Endothelial cell of umbilical vein (primary cell): ENCODE results near the gene TESK1. TPM values are rescaled to one million over a fixed set of nuclear protein-coding genes. Genes with fewer than 3 reads are reported as not detected.
A peak's percentile ranks its signal among the peaks of the same experiment; 100 is the strongest.

ENCODE experiments used
- BruUV-seq: library from RNA; stranded (reverse); fragments of 400-500 nt; replicated peaks from 2 replicates; lab custom pipeline; 2021; lab: Mats Ljungman, UMichigan
- CTCF ChIA-PET: fragments of 300-600, 350-600 bp; sonication (Branson Sonifier 250); formaldehyde crosslinking; loops from one replicate; lab custom pipeline; 2021; ENCODE audit warnings: antibody characterized with exemption, inconsistent platforms; lab: Charles Lee
- POLR2A ChIA-PET: fragments of 300-600, 350-600 bp; sonication (Branson Sonifier 250); formaldehyde crosslinking; loops from one replicate; lab custom pipeline; 2021; ENCODE audit warnings: antibody characterized with exemption, inconsistent platforms; lab: Charles Lee
- DNase-seq: peaks from one replicate; pipeline ENCODE4 v3.0.0-alpha.2; 2011; ENCODE audit warnings: low read depth, low spot score
- FAIRE-seq: peaks from 2 replicates; lab custom pipeline; 2011; peaks lifted over from hg19 to GRCh38; lab: Jason Lieb, UNC
- H2AFZ ChIP-seq: 2 replicates; pipeline ENCODE4 v1.6.0; 2012; ENCODE audit warnings: low read depth, low read length, control low read depth, inconsistent platforms
- H3K27ac ChIP-seq: 2 replicates; pipeline ENCODE4 v1.5.1; 2011; ENCODE audit warnings: low read depth, mild to moderate bottlenecking, control low read depth, low read length, moderate library complexity; ENCODE audit not compliant: insufficient read depth
- H3K27me3 ChIP-seq, 2 experiments: 2 replicates each; pipeline versions ENCODE4 v1.6.0 to v1.6.1; 2011; ENCODE audit warnings: low read length in 2 of 2, mixed read lengths in 1 of 2; ENCODE audit not compliant: control insufficient read depth in 2 of 2, insufficient read depth in 2 of 2
- H3K36me3 ChIP-seq, 2 experiments: 2 replicates in 1 of 2; 3 replicates in 1 of 2; pipeline ENCODE4 v1.5.1; 2011; ENCODE audit warnings: low read length in 2 of 2, mild to moderate bottlenecking in 1 of 2, moderate library complexity in 1 of 2; ENCODE audit not compliant: control insufficient read depth in 2 of 2, insufficient read depth in 2 of 2; ENCODE audit errors: extremely low read depth in 1 of 2
- H3K4me1 ChIP-seq: 3 replicates; pipeline ENCODE4 v1.5.1; 2011; ENCODE audit warnings: mild to moderate bottlenecking, low read length; ENCODE audit not compliant: control insufficient read depth, insufficient read depth; ENCODE audit errors: extremely low read depth
- H3K4me2 ChIP-seq: 2 replicates; pipeline ENCODE4 v1.6.1; 2011; ENCODE audit warnings: low read length, control low read depth, mixed read lengths; ENCODE audit not compliant: insufficient read depth
- H3K4me3 ChIP-seq, 3 experiments: fragments of 200-600 bp in 1 of 3; sonication (generic), shearing (Covaris generic) in 1 of 3; replicated peaks in 1 of 3; 2 replicates each; pipeline ENCODE4 v1.5.1; 2011 to 2016; ENCODE audit warnings: control low read depth in 3 of 3, low read length in 3 of 3, mild to moderate bottlenecking in 2 of 3, inconsistent platforms in 1 of 3, low read depth in 1 of 3, moderate library complexity in 1 of 3; ENCODE audit not compliant: insufficient read depth in 1 of 3
- H3K79me2 ChIP-seq: 2 replicates; pipeline ENCODE4 v1.6.0; 2012; ENCODE audit warnings: low read length, inconsistent platforms; ENCODE audit not compliant: control insufficient read depth, insufficient read depth
- H3K9ac ChIP-seq: replicated peaks from 2 replicates; pipeline ENCODE3; 2011; ENCODE audit warnings: low read length, control low read depth; ENCODE audit not compliant: insufficient read depth; ENCODE audit errors: extremely low read depth
- H3K9me1 ChIP-seq: replicated peaks from 3 replicates; pipeline ENCODE4 v1.6.0; 2011; ENCODE audit warnings: mild to moderate bottlenecking, low read length; ENCODE audit not compliant: control insufficient read depth, insufficient read depth; ENCODE audit errors: extremely low read depth
- H3K9me3 ChIP-seq: replicated peaks from 2 replicates; pipeline ENCODE4 v1.5.1; 2012; ENCODE audit warnings: low read length, inconsistent platforms; ENCODE audit not compliant: control insufficient read depth, insufficient read depth
- H4K20me1 ChIP-seq: replicated peaks from 2 replicates; pipeline ENCODE3; 2011; ENCODE audit warnings: mild to moderate bottlenecking, low read length; ENCODE audit not compliant: control insufficient read depth, insufficient read depth; ENCODE audit errors: extremely low read depth
- EZH2 ChIP-seq: IDR thresholded peaks from 2 replicates; pipeline ENCODE4 v1.6.1; 2012; ENCODE audit warnings: borderline replicate concordance, low read depth, mild to moderate bottlenecking, moderate library complexity, low read length, inconsistent platforms; ENCODE audit not compliant: severe bottlenecking
- FOS ChIP-seq: IDR thresholded peaks from 2 replicates; pipeline ENCODE4 v1.6.1; 2011; ENCODE audit warnings: mild to moderate bottlenecking, low read length, moderate library complexity, borderline replicate concordance; ENCODE audit not compliant: insufficient read depth
- GATA2 ChIP-seq: IDR thresholded peaks from 2 replicates; pipeline ENCODE4 v1.7.0; 2011; ENCODE audit warnings: low read depth, mild to moderate bottlenecking, moderate library complexity, mixed read lengths, low read length; ENCODE audit not compliant: insufficient read length, insufficient read depth
- JUN ChIP-seq: IDR thresholded peaks from 2 replicates; pipeline ENCODE4 v1.6.1; 2011; ENCODE audit warnings: borderline replicate concordance, low read depth; ENCODE audit not compliant: insufficient read length, insufficient read depth
- MAX ChIP-seq: IDR thresholded peaks from 2 replicates; pipeline ENCODE4 v1.6.1; 2011; ENCODE audit not compliant: insufficient read depth, insufficient read length
- MYC ChIP-seq: IDR thresholded peaks from one replicate; pipeline ENCODE4 v1.6.1; 2011; ENCODE audit warnings: mild to moderate bottlenecking, low read depth, low read length
- POLR2A ChIP-seq: IDR thresholded peaks from 2 replicates; pipeline ENCODE4 v1.6.1; 2012; ENCODE audit warnings: low read depth, mild to moderate bottlenecking, control low read depth, low read length
- POLR2AphosphoS5 ChIP-seq: IDR thresholded peaks from 2 replicates; pipeline ENCODE4 v1.6.1; 2012; ENCODE audit warnings: low read depth, mild to moderate bottlenecking, control low read depth, low read length, moderate library complexity; ENCODE audit not compliant: insufficient read depth
- dilution Hi-C: fragments of 300-500 bp; cut with MboI; formaldehyde crosslinking; loops from one replicate; pipeline ENCODE4 v1.15.0; 2019; ENCODE audit warnings: low sequenced_read_pairs; ENCODE audit not compliant: extremely low pct_ligation_motif_present
- intact Hi-C: fragments of 100-400 bp; cut with micrococcal nuclease; formaldehyde crosslinking; loops from one replicate; pipeline ENCODE4 v1.10.0; 2022
- polyA plus RNA-seq, 4 experiments: library from polyadenylated mRNA; depleted of rRNA in 3 of 4; stranded (reverse) in 3 of 4; unstranded in 1 of 4; fragments of >200 nt; gene quantifications; 2 replicates each; pipeline versions ENCODE4 v1.2.1 to v1.2.3, GENCODE V29; 2011 to 2012; ENCODE audit warnings: missing spikeins in 1 of 4
- total RNA-seq: library from RNA; stranded (reverse); gene quantifications from 2 replicates; pipeline ENCODE4 v1.2.3, GENCODE V29; 2021
- TF ChIP-seq, protein P1 (sequence below), 2 donors: IDR thresholded peaks; 1 replicate in 1 of 2; 2 replicates in 1 of 2; pipeline ENCODE4 v1.5.1; 2011; ENCODE audit warnings: low read length in 2 of 2, mild to moderate bottlenecking in 2 of 2, moderate library complexity in 2 of 2, control low read depth in 1 of 2, inconsistent platforms in 1 of 2, low read depth in 1 of 2; ENCODE audit not compliant: insufficient read depth in 1 of 2; ENCODE audit errors: extremely low read depth in 1 of 2

The TESK1 gene
- total and polyA plus RNA-seq, 2 donors (not counting 3 experiments of a cell fraction or from before 2014, with no cell fraction given): 25.3 to 26.4 TPM

DNA sequence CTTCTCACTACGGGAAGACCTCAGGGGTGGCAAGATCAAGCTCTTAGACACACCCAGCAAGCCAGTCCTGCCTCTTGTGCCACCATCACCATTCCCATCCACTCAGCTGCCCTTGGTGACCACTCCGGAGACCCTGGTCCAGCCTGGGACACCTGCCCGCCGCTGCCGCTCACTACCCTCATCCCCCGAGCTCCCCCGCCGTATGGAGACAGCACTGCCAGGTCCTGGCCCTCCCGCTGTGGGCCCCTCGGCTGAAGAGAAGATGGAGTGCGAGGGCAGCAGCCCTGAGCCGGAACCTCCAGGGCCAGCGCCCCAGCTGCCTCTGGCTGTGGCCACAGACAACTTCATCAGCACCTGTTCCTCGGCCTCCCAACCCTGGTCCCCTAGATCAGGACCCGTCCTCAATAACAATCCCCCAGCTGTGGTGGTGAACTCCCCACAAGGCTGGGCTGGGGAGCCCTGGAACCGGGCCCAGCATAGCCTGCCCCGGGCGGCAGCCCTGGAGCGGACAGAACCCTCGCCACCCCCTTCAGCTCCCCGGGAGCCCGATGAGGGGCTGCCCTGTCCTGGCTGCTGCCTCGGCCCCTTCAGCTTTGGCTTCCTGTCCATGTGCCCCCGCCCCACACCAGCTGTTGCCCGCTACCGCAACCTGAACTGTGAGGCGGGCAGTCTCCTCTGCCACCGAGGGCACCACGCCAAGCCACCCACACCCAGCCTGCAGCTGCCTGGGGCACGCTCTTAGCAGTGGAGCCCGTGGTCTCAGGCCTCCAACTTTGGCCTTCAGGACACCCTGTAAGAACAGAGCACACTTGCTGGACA is 4.1 kb downstream of the TESK1 start:
- peaks cover 12% of the 10 kb centered on the region for H3K4me1 ChIP-seq
- no peaks in the 10 kb centered on the region for H4K20me1 ChIP-seq
- ChIA-PET CTCF (no interaction called here), POLR2A (no interaction called here)
- no peak overlapping the region for H3K9ac ChIP-seq
- TSS peak; percentile 8 for BruUV-seq
- TF ChIP-seq MYC (no peak), FOS (no peak), JUN (no peak), POLR2A (no peak), MAX (no peak), EZH2 (no peak)
- no peak overlapping the region for H2AFZ ChIP-seq
- no peak for DNase-seq
- H3K9me1 ChIP-seq: no peaks in the 10 kb centered on the region
- no peak overlapping the region for H3K4me2 ChIP-seq
- FAIRE-seq: no peak
- intact Hi-C loops (no loop called here), dilution Hi-C loops (no loop called here)
- H3K27ac ChIP-seq: no peak overlapping the region
- H3K79me2 ChIP-seq: no peaks in the 10 kb centered on the region
- H3K36me3 ChIP-seq: peaks cover 3 to 14% of the 10 kb centered on the region in 2 experiments
- no peak overlapping the region for H3K4me3 ChIP-seq
- peaks cover 2 to 6% of the 10 kb centered on the region in 2 experiments for H3K27me3 ChIP-seq
- H3K9me3 ChIP-seq: no peaks in the 10 kb centered on the region

GRCh38 chr9:35609820-35610163 is 4.7 kb downstream of the TESK1 start:
- Histone ChIP-seq H3K4me1 (peaks cover 7% of the 10 kb centered on the region), H3K4me2 (no peak overlapping the region), H3K27ac (no peak overlapping the region), H4K20me1 (no peaks in the 10 kb centered on the region), H3K9me1 (no peaks in the 10 kb centered on the region), H2AFZ (no peak overlapping the region), H3K9ac (no peak overlapping the region), H3K9me3 (no peaks in the 10 kb centered on the region), H3K36me3 (peaks cover 3 to 14% of the 10 kb centered on the region in 2 experiments), H3K4me3 (no peak overlapping the region), H3K27me3 (peaks cover 3 to 7% of the 10 kb centered on the region in 2 experiments), H3K79me2 (no peaks in the 10 kb centered on the region)
- DNase-seq (no peak), FAIRE-seq (no peak)
- dilution Hi-C loops: no loop called here
- BruUV-seq: no TSS peak
- intact Hi-C loops: no loop called here
- POLR2A ChIA-PET: no interaction called here
- TF ChIP-seq MAX (no peak), JUN (no peak), FOS (no peak), GATA2 (no peak), POLR2A (no peak), EZH2 (no peak), MYC (no peak), POLR2AphosphoS5 (no peak)
- TF ChIP-seq, protein P1, sequence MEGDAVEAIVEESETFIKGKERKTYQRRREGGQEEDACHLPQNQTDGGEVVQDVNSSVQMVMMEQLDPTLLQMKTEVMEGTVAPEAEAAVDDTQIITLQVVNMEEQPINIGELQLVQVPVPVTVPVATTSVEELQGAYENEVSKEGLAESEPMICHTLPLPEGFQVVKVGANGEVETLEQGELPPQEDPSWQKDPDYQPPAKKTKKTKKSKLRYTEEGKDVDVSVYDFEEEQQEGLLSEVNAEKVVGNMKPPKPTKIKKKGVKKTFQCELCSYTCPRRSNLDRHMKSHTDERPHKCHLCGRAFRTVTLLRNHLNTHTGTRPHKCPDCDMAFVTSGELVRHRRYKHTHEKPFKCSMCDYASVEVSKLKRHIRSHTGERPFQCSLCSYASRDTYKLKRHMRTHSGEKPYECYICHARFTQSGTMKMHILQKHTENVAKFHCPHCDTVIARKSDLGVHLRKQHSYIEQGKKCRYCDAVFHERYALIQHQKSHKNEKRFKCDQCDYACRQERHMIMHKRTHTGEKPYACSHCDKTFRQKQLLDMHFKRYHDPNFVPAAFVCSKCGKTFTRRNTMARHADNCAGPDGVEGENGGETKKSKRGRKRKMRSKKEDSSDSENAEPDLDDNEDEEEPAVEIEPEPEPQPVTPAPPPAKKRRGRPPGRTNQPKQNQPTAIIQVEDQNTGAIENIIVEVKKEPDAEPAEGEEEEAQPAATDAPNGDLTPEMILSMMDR (IDR thresholded peaks at IDR 0.05; ENCODE audit: extremely low read depth in 1 of 2, insufficient read depth in 1 of 2, low read depth in 1 of 2, low read length in 2 of 2): no peak
- CTCF ChIA-PET: interaction anchor here (0.7 kb wide), 1 partner anchor 87 kb away, joined by 3 read pairs; no protein-coding TSS in a partner anchor
